NCI-H524 (cell line): Measurements from ENCODE around the gene BRD9.

Source experiments
- DNase-seq, 2 experiments: peaks; one replicate each; lab custom pipeline; 2025; lab: John Stamatoyannopoulos, UW

Gene BRD9

DNA sequence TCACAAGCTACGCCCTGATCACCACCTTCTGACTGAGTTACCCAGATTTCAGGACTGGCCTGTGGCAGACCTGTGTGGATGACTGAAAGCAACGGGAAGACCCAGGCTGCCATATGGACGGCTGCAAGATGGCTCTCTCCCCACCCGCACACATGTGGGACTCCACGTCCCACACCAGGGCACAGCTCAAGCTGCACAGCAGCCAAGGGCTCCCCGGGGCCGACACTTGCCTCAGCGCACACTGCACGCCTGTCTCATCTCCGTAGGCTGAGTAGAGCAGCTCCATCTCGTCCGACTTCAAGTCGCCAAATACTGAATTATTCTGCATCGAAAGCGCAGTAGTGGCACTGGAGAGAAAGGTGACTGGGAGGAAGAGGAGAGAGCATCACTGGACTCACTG, 14.5 kb downstream of the BRD9 start:
- no peak for DNase-seq

DNA sequence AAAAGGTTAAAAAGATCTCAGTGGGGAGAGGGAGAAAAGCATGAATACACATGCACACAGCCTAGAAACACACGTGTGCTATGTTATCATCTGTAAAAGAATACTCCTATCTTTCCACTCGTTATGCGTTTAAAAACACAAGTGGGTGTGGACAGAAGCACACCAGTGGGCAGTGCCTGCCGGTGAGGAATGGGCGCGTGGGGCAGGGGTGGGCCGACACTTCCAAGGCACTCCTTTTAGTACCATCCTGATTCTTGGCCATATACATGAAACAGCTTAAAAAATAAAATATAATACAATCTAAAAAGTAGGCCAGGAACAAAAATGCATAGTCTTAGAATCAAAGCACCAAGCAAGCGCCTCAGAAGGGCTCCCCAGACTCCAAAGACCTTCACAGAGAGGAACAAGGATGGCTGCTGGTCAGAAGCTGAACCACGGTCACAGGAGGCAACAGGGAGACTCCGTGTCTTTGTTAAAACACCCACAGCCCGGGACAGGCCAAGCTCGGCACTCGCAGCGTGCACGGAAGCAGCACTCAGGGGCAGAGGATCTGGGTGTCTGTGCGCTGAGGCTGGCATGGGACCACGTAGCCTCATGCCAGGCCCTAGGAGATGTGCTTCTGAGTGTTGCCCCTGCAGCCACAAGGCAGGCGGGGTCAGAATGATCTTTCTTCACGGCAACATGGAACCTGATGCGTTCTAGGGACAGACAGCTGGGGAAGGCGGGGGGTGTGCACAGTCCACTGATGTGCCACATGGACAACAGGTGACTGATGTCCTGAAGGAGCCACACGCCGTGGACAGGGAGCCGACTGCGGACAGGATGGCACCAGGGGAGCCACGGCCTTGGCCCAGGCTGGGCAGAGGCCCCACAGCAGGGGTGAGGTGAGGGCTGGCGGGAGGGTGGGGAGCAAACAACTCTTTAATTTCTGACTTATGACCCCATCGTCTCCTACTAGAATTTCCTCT, 15.9 kb downstream of the BRD9 start:
- DNase-seq: no peak

DNA sequence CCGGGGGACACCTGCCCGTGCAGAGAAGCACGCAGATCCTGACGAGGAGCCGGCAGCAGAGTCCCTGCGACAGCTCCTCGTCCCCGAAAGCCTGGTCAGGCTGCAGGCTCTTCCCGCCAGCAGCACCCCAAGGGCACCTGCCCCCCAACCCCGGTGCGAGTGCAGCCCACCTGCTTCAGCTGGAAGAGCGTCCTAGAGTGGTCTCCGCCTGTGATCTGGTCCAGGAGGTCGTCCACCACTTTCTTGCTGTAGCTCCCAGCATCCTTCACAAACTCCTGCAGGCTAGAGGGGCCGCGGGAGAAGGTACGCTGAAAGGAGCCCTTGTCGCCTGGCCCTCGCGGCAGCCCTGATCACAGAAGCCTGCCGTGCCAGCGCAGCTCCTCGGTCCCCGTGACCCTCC, 16.7 kb downstream of the BRD9 start:
- DNase-seq: no peak

DNA sequence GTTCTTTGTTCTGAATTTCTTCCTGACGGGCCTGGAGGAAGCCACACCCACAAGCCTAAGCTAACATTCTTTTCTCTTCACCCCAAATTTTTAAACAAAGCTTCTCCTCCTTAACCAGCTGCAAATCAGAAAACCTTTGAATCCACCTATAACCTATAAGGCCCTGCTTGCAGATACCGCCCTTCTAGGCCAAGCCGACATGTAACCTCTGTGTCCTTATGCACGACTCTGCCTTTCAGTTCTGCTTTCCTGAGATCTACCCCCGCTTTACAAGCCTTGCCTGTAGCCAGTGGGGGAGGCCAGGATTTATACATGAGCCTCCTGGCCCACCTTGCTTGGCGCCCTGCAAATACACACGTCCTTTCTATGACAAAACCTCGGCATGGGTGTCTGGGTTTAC, 19.3 kb downstream of the BRD9 start:
- no peak for DNase-seq

DNA sequence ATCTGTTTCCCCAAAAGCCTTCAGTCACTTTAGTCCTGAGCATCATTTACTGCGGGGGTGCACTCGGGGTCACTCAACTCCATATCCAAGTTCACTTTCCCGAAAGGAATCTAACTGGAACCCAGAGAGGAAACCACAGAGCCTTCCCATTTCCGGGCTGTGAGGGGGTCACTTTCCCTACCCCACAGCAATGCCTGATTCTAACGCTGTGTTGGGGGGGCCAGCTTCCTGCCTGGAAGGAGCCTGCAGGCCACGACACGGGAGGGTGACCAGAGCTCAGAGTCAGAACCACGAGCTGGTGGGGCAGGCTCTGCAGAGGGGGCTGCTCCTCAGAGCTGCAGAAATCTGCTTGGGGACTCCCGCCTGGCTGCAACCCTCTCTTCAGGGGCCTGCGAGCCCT, 20.3 kb downstream of the BRD9 start:
- DNase-seq: no peak

DNA sequence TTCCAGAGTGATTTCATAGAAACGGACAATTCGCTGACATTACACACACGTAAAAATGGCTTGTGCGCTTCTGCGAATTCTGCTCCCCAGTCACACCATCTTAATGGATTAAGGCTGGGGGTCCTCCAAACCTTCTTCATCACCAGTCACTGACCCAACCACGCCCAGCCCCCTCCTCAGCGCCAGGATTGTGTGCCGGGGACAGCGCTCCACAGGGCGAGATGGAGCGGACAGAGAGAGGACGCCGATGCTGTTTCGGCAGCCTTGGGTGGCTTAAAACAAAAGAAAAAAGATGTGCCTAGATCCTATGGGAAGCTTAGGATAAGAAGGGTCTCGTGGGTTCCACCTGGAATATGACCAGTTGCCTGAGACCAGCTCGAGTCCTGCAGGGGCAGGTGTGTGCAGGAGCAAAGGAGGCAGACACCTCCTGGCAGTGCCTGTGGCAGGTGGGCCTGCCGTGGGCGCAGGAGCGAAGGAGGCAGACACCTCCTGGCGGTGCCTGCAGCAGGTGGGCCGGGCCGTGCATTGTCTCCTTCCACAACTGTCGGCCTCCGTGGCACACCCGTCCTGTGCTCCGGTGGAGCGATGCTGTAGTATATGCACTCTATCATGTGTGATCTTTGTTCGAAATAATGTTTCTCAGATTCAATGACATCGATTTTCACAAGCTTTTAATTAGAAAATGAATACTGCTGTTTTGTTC, 20.9 kb downstream of the BRD9 start:
- no peak for DNase-seq

DNA sequence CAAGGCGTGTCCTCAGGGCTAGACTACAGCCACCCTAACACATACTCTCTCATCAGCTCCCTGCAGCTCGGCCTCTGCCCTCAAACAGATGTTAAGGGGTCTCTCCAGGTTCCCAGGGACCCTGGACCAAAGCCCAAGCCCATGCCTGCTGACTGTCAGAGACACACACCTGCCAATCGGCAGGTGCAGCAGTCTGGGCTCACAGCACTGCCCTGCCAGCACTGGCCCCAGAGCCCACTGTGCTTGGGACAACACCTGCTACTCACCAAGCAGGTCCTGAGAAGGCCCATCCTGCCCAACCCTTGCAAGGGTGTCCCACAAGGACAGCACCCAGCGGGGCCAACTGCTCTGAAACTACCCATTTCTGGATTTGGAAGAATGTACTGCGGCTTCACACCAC, 21.6 kb downstream of the BRD9 start:
- no peak for DNase-seq

DNA sequence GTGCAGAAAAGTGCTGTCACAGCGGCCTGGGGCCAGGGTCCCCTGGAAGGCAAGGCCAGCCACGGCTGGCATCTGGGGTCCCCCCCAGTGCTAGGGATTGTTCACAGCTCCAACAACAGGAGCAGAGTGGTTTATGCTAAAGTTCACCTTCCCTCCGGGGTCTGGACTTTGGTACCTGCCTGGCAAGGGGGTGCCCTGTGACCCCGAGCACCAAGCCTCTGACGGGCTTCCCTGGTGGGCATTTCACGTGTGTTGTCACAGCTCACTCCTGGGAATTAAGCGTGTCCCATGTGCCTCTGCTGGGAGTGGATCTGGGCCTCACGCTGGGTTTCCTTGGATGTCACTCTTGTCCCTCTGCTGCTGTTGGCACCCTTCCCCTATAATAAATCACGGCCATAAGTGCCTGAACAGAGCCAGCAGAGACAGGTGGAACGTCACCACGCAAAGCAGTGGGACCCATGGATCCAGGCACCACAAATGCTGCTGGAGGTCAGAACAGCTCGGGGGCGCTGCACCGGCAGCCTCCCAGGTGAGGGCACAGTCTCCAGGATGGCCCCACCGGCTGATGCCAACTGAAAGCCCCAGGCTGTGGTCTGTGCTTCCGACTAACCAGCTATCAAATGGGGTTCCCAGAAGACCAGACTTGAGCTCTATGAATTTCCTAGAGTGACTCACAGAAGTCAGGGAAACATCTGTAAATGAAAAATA, 24.0 kb downstream of the BRD9 start:
- no peak for DNase-seq

DNA sequence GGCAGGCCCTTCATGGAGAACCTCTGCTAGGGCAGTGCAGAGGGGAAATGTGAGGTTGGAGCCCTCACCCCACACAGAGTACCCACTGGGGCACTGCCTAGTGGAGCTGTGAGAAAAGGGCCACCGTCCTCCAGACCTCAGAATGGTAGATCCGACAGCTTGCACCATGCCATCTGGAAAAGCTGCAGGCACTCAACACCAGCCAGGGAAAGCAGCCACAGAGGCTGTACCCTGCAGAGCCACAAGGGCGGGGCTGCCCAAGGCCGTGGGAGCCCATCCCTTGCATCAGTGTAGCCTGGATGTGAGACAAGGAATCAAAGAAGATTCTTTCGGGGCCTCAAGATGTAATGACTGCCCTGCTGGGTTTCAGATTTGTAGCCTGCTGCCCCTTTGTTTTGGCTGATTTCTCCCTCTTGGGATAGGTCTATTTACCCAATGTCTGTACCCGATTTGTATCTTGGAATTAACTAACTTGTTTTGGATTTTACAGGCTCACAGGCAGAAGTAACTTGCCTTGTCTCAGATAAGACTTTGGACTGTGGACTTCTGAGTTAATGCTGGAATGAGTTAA, 25.2 kb downstream of the BRD9 start:
- peak in 1 of 2 experiments; percentile 19 for DNase-seq

DNA sequence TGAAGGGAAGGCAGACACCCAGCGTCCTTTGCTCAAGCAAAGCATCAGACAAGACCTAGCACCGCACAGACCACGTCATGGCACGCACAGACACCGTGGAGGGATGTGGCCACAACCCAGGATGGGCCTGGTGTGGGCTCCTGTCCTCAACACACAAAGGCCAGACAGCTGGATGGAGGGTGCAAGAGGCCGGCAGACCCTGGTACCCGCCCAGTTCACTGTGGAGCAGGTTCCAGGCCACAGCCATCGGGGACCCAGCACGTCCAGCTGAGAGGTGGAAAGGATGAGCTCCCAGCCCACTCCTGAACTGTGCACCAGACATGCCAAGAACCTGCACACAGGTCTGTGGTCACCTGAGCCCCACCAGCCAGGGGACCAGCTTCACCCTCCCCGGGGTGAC, 26.8 kb downstream of the BRD9 start:
- DNase-seq: no peak

DNA sequence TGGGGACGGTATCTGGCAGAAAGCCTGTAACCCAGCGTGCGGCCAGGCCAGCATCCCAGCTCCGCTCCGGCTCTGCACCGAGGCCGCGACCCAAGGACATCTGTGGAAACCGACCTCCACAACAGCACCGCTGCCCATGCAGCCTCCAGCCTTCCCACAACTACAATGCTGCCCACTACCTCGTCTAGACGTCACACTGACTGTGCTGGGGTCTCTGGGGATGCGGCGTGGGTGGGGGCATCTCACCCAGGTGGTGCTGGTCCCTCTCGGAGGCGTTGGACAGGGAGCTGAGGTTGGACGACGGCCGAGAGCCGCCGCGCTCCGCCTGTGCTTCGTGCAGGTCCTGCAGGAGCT, 27.5 kb downstream of the BRD9 start:
- no peak for DNase-seq

DNA sequence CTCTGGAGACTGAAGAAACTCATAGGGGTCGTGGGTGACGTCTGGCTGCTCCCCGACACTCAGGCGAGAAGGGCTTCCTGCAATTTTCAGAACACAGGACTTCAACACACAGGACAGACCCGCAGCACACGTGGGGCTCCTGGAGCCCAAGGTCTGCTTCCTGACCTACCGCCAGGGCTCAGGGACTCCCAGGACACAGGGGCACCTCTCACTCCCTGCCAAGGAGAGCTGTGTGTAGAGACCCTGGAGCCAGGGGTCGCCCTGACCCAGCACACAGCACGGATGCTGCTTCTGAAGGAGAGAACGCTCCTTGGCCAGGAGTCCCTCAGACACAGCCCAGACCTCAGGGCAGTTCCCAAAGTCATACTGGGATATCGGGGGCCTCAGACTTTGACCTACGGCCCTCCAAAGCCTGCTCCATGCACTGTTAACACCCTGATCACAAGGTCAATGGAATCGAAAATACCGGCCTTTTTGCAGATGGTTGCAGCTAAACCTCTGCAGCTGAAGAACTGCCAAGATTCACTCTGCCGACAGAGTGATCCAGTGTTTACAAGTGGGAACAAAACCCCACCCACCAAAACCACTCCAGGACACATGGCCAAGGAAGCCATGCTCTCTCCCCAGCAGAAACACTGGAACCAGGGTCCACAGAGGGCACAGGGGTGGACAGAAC, 28.0 kb downstream of the BRD9 start:
- no peak for DNase-seq

DNA sequence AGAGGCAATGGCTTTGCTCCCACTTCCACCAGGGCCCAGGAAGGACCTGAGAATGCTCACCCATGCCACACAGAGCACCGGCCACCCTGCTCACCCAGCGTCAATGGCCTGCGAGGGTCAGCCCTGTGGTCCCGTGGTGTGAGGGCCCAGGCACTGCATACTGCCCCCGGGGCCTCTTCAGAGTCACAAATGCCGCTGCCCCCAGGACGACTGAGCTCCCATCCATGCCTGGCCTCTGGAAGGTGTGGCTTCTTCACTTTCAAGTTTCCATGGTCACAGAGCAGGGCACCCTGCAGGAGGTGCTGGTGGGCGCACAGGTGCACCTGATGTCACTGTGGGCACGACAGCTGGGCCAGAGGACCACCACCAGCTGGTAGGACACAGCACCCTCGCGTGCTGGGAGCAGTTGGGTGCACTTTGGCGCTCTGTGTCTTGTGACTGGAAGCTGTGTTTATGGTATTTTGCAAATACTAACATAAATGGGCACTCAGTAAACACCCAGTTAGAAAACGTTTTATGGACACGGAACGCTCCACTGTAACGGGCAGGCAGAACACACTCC, 29.3 kb downstream of the BRD9 start:
- peak; percentile 35 to 76 for DNase-seq

DNA sequence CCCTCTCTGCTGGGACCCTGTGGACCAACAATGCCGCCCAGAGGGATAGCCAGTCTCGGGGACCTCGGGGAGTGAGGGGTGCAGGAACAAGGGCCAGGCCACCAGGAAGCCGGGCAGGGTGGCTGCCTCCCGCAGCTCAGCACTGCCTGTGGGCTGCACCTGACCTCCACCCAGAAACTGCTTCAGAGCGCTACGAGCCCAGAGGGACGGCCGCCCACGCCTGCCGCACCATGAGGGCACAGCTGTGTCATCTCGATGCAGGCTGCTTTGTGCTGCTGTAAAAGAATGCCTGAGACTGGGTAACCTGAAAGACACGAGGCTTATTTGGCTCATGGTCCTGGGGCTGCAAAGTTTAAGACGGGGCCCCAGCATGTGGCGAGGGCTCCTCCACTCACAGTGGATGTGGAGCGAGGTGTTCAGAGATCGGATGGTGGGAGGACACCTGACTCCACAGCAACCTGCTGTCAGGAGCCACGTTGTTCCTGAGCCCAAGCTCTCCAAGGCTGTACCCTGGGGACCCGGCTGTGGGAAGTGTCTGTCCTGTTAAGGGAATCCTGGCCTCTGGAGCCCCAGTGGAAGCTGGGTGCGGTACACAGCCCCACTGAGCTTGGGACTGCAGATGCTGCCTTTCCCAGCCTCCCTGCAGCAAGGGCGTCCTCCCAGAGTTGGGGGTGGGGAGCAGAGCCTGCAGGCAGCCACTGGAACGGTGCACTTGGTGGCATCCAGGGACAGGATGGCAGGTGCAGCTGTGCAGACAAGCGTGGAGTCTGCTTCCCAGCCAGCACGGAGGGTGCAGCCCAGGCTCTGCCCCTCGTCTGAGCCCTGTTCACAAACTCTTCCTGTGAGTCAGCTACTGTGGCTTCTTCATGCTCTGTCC, 30.0 kb downstream of the BRD9 start:
- no peak for DNase-seq

DNA sequence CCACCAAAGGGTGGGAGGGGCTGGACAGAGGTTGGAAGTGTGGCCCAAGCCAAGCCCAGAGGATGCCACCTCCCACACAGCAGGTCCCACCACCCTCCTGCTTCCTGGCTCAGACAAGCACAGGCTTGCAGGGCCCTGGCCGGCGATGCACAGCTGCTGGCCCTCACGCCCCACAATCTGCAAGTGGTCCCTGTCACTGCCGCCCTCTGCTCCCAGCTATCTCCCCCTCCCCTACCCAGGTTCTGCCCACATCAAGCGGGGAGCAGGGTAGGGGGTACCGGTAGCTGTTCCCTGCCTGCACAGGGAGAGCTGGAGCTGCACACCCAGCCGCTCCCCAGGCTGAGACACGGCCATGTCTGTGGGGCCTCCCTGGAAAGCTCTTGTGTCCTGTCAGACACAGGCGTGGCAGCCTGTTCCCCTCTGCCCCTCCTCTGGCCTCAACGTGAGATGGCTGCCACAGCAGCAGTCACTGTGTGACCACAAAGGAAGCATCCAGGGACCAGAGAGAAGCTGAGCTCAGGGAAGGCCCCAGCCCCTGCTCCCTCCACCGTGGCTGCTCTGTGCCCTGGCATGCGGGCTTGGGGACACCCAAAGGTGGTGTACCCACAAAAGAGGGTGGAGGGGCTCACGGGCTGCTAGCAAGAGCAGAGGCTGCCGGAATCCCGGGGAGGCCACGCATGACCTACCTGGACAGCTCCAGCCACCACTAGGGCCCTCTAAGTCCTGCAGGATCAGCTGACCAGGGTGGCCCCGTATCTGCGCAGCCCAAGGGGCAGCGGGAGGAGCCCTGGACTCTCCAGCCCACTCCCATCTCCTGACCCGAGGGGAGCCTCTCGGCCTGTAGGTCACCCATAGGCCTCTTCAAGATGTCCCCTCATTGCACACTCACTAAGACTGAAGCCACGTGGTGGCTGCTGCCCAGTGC, 30.9 kb downstream of the BRD9 start:
- DNase-seq: no peak

DNA sequence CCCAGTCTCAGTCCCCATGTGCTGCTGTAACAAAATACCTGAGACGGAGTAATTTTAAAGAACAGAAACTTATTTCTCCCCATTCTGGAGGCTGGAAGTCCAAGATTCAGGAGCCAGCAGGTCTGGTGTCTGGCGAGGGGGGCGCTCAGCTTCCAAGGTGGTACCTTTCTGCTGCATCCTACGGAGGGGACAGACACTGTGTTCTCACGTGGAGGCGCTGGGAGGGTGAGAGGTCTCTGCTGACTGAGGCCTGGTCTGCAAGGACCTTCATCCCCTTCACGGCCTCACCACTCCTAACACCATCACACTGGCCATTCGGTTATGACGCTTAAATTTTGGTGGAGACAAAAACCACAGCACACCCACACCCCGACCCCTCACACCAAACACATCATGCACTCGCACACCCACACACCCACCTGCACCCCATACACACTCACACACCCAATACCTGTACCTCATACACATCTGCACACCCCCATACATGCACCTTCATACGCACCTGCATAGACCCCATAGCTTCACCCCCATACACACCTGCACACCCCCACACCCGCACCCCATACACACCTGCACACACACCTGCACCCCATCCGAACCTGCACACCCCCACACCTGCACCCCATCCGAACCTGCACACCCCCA, 32.0 kb downstream of the BRD9 start:
- no peak for DNase-seq

DNA sequence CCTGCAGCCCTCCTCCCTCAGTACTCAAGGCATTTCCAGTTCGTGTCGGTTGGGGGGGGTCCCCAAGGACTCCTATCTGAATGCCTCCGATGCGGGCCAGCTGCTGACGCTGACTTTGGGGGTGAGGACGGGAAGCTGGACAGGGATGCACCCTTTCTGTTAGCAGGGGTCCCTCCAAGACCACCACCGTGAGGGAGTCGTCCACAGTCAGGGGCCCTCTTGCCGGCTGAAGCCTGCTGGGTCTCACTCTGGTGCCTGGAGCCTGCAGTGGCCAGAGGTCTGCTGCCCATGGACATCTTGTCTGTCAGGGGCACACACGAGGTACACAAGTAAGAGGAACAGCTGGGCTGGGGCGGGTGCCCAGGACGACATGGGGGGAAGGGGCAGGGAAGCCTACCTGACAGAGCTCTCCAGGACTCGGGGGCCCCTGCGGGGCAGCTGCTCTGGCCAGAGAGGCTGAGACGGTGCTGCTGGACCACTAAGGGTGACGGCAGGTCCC, 32.8 kb downstream of the BRD9 start:
- no peak for DNase-seq

DNA sequence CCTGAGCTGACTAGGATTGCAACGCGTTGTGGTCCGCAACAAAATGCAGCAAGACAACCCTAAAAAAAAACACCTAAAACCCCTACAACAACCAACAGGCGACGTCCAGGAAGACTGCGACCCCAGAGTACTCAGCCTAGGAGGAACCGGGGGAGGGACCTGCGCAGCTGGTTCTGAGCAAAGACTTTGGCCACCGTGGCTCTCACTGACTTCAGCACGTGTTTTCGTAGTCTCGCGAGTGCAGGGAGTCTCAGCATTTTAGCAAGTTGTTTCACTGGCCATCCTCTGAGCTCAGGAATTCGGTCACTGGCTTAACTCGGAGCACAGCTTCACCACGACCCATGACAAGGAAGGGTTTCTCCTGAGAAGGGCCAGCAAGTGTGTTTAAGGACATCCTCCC, 33.2 kb downstream of the BRD9 start:
- DNase-seq: no peak

DNA sequence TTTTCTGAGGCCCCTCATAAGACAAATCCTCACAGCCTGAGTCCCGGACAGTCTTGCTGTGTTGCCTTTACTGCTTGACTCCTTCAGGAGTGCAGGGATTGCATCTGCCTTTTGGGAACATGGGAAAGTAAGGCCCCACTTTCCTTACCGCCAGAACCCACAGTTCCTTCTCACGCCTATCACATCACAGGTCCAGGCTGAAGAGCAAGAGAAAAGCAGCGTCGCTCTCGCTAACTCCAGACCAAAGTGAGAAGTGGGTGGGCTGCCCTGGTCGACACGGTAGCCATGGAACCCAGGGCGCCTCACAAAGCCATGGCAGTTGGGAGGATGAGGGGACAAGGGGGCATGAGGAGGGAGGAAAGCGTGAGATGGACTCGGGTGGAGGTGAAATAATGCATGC, 33.9 kb downstream of the BRD9 start:
- no peak for DNase-seq
